CD4-positive, alpha-beta T cell treated with Interleukin-15 for 1 hour (primary cell): ENCODE results near the gene FKRP.
"Not testable (repeated sequence)": the region's sequence is repeated elsewhere in the genome, so short reads cannot be mapped to it uniquely, and the experiment has no call there.

ENCODE experiments used
- DNase-seq: peaks from one replicate; pipeline ENCODE4 v3.0.0-alpha.2; 2020

The FKRP gene

GRCh38 chr19:46786236-46787039, 40.6 kb downstream of the FKRP start:
- peak; percentile 86 for DNase-seq

- no peak for DNase-seq
Observed at GRCh38 chr19:46787040-46787330, 41.1 kb downstream of the FKRP start.

GRCh38 chr19:46787331-46788261, 41.7 kb downstream of the FKRP start:
- DNase-seq: peak; percentile 19

- peak; percentile 98 for DNase-seq
Observed at GRCh38 chr19:46788262-46788967, 42.6 kb downstream of the FKRP start, which contains the start of gene SLC1A5. Gene SLC1A5, minus strand, starts transcription at chr19:46788594. Its CDS starts 629 bp downstream, at chr19:46787965.

GRCh38 chr19:46788968-46789338, 43.1 kb downstream of the FKRP start:
- no peak for DNase-seq

- no peak for DNase-seq
Observed at GRCh38 chr19:46789371-46789770, 43.5 kb downstream of the FKRP start.

GRCh38 chr19:46791944-46792343, 46.1 kb downstream of the FKRP start:
- DNase-seq: no peak

GRCh38 chr19:46797881-46798280, 52.0 kb downstream of the FKRP start:
- DNase-seq: no peak

GRCh38 chr19:46798713-46799112, 52.9 kb downstream of the FKRP start:
- no peak for DNase-seq

GRCh38 chr19:46802152-46802551, 56.3 kb downstream of the FKRP start:
- no peak for DNase-seq

- DNase-seq: no peak
Observed at GRCh38 chr19:46803555-46803954, 57.7 kb downstream of the FKRP start.

GRCh38 chr19:46804432-46804831, 58.6 kb downstream of the FKRP start:
- not testable (repeated sequence) for DNase-seq

GRCh38 chr19:46806656-46807055, 60.8 kb downstream of the FKRP start:
- DNase-seq: no peak
